Neural cell (in vitro differentiated cells): ENCODE data around the gene PDZD4. TPM values are rescaled to one million over a fixed set of nuclear protein-coding genes. Genes with fewer than 3 reads are reported as not detected.

Experiments
- H2AFZ ChIP-seq: fragments of 200-600, 300-800 bp; sonication (generic), shearing (Covaris generic); 2 replicates; pipeline ENCODE4 v1.6.0; 2014; ENCODE audit warnings: low read depth, mild to moderate bottlenecking, antibody characterized with exemption, low read length, moderate library complexity
- H3F3A ChIP-seq: fragments of 200-600 bp; shearing (Covaris generic); 2 replicates; pipeline ENCODE4 v1.6.1; 2016; ENCODE audit warnings: mild to moderate bottlenecking, moderate library complexity, mixed read lengths, antibody characterized with exemption, low read length; ENCODE audit not compliant: insufficient read depth, poor library complexity, severe bottlenecking
- H3K27ac ChIP-seq: fragments of 200-600, 300-800 bp; sonication (generic), shearing (Covaris generic); 2 replicates; pipeline ENCODE4 v1.5.1; 2014; ENCODE audit warnings: mild to moderate bottlenecking, low read length, moderate library complexity
- H3K27me3 ChIP-seq: fragments of 300-800, 200-600 bp; sonication (generic), shearing (Covaris generic); 2 replicates; pipeline ENCODE4 v1.6.0; 2014; ENCODE audit warnings: mild to moderate bottlenecking, low read depth, low read length, moderate library complexity; ENCODE audit not compliant: insufficient read depth
- H3K36me3 ChIP-seq: fragments of 300-800, 200-600 bp; sonication (generic), shearing (Covaris generic); 2 replicates; pipeline ENCODE4 v1.5.1; 2014; ENCODE audit warnings: mild to moderate bottlenecking, antibody characterized with exemption, low read length, moderate library complexity; ENCODE audit not compliant: insufficient read depth
- H3K4me2 ChIP-seq: fragments of 300-800, 200-600 bp; sonication (generic), shearing (Covaris generic); 2 replicates; pipeline ENCODE4 v1.6.0; 2014; ENCODE audit warnings: mild to moderate bottlenecking, low read length
- H3K4me3 ChIP-seq: fragments of 300-800, 200-600 bp; sonication (generic), shearing (Covaris generic); 2 replicates; pipeline ENCODE4 v1.5.1; 2014; ENCODE audit warnings: mild to moderate bottlenecking, low read length, moderate library complexity
- H3K79me2 ChIP-seq: fragments of 200-600 bp; shearing (Covaris generic); replicated peaks from 2 replicates; pipeline ENCODE4 v1.6.0; 2014; ENCODE audit warnings: mild to moderate bottlenecking, low read length, moderate library complexity; ENCODE audit not compliant: insufficient read depth
- H3K9ac ChIP-seq: fragments of 300-800, 200-600 bp; sonication (generic), shearing (Covaris generic); 2 replicates; pipeline ENCODE4 v1.6.1; 2016; ENCODE audit warnings: mild to moderate bottlenecking, low read length, mixed read lengths
- H3K9me2 ChIP-seq: fragments of 200-600 bp; shearing (Covaris generic); 2 replicates; pipeline ENCODE4 v1.6.1; 2016; ENCODE audit warnings: mild to moderate bottlenecking, low read length, mixed read lengths; ENCODE audit not compliant: insufficient read depth
- H3K9me3 ChIP-seq: fragments of 200-600, 300-800 bp; sonication (generic), shearing (Covaris generic); 2 replicates; pipeline ENCODE4 v1.6.1; 2016; ENCODE audit warnings: mild to moderate bottlenecking, mixed run types, low read length, moderate library complexity, mixed read lengths
- H4K20me1 ChIP-seq: fragments of 200-600 bp; shearing (Covaris generic); 2 replicates; pipeline ENCODE4 v1.6.1; 2016; ENCODE audit warnings: mild to moderate bottlenecking, mixed run types; ENCODE audit not compliant: insufficient read depth
- CTCF ChIP-seq: fragments of 450-650 bp; IDR thresholded peaks from 2 replicates; pipeline ENCODE4 v1.5.1; 2014; ENCODE audit warnings: antibody characterized with exemption, mild to moderate bottlenecking, moderate library complexity; ENCODE audit not compliant: poor library complexity, severe bottlenecking
- EP300 ChIP-seq: fragments of 450-650 bp; conservative IDR thresholded peaks from 2 replicates; pipeline ENCODE4 v1.6.1; 2014; ENCODE audit warnings: antibody characterized with exemption, mild to moderate bottlenecking, moderate library complexity; ENCODE audit not compliant: poor library complexity, severe bottlenecking
- EZH2 ChIP-seq: fragments of 200-600, 300-800 bp; shearing (Covaris generic), sonication (generic); IDR thresholded peaks from 2 replicates; pipeline ENCODE4 v1.6.1; 2014; ENCODE audit warnings: antibody characterized with exemption, low read length, borderline replicate concordance, mild to moderate bottlenecking; ENCODE audit not compliant: insufficient read depth, poor library complexity, severe bottlenecking
- MXI1 ChIP-seq: fragments of 450-650 bp; conservative IDR thresholded peaks from 2 replicates; pipeline ENCODE4 v1.6.1; 2014; ENCODE audit warnings: antibody characterized with exemption, mild to moderate bottlenecking; ENCODE audit not compliant: poor library complexity, severe bottlenecking
- POLR2AphosphoS5 ChIP-seq: IDR thresholded peaks from 2 replicates; pipeline ENCODE4 v1.6.1; 2012
- RAD21 ChIP-seq: fragments of 450-650 bp; conservative IDR thresholded peaks from 2 replicates; pipeline ENCODE4 v1.6.1; 2014; ENCODE audit warnings: antibody characterized with exemption, mild to moderate bottlenecking, moderate library complexity
- REST ChIP-seq: IDR thresholded peaks from 2 replicates; pipeline ENCODE4 v1.6.1; 2012; ENCODE audit warnings: borderline replicate concordance
- SMC3 ChIP-seq: fragments of 450-650 bp; conservative IDR thresholded peaks from 2 replicates; pipeline ENCODE4 v1.6.1; 2014; ENCODE audit warnings: antibody characterized with exemption, mild to moderate bottlenecking, moderate library complexity; ENCODE audit not compliant: poor library complexity
- TAF1 ChIP-seq: IDR thresholded peaks from 2 replicates; pipeline ENCODE4 v1.6.1; 2012; ENCODE audit warnings: low read depth
- polyA plus RNA-seq: library from polyadenylated mRNA; depleted of rRNA; stranded (reverse); fragments of >200 nt; gene quantifications from 2 replicates; pipeline ENCODE4 v1.2.3, GENCODE V29; 2014

Gene PDZD4
- polyA plus RNA-seq, 1 donor from 2014 or later = 343 TPM

- no peaks in the 10 kb centered on the region for H3F3A ChIP-seq
- no peaks in the 10 kb centered on the region for H3K79me2 ChIP-seq
- H3K9ac ChIP-seq = no peak overlapping the region
- no peaks in the 10 kb centered on the region for H3K9me3 ChIP-seq
- TF ChIP-seq MXI1 = no peak
- TF ChIP-seq REST = no peak
- TF ChIP-seq EZH2 = no peak
- no peak for TF ChIP-seq EP300
- no peak for TF ChIP-seq TAF1
- H3K4me3 ChIP-seq = no peak overlapping the region
- H3K36me3 ChIP-seq = no peaks in the 10 kb centered on the region
- H3K9me2 ChIP-seq = no peaks in the 10 kb centered on the region
- no peak overlapping the region for H3K27ac ChIP-seq
- H2AFZ ChIP-seq = no peak overlapping the region
- no peaks in the 10 kb centered on the region for H3K27me3 ChIP-seq
- H4K20me1 ChIP-seq = no peaks in the 10 kb centered on the region
- H3K4me2 ChIP-seq = no peak overlapping the region
Observed at GRCh38 chrX:153776120-153776599, 54.2 kb downstream of the PDZD4 start.

GRCh38 chrX:153775293-153776119 is 54.8 kb downstream of the PDZD4 start:
- no peak for TF ChIP-seq EP300
- TF ChIP-seq RAD21 = no peak
- TF ChIP-seq TAF1 = no peak
- no peak for TF ChIP-seq SMC3
- TF ChIP-seq MXI1 = no peak
- TF ChIP-seq POLR2AphosphoS5 = no peak
- TF ChIP-seq EZH2 = no peak
- TF ChIP-seq CTCF = no peak
- no peak for TF ChIP-seq REST
- H3F3A ChIP-seq = no peaks in the 10 kb centered on the region
- no peak overlapping the region for H3K9ac ChIP-seq
- no peaks in the 10 kb centered on the region for H3K9me2 ChIP-seq
- H3K27ac ChIP-seq = no peak overlapping the region
- no peaks in the 10 kb centered on the region for H3K36me3 ChIP-seq
- H3K4me3 ChIP-seq = no peak overlapping the region
- H3K4me2 ChIP-seq = no peak overlapping the region
- H3K9me3 ChIP-seq = no peaks in the 10 kb centered on the region
- H4K20me1 ChIP-seq = no peaks in the 10 kb centered on the region
- no peaks in the 10 kb centered on the region for H3K27me3 ChIP-seq
- no peak overlapping the region for H2AFZ ChIP-seq
- H3K79me2 ChIP-seq = no peaks in the 10 kb centered on the region
